PC-9 (cell line): ENCODE results near the gene GHR.

Experiments
- EZH2 ChIP-seq: fragments of 200-600 bp; sonication (generic); IDR thresholded peaks from 2 replicates; pipeline ENCODE4 v1.8.0; 2017; ENCODE audit warnings: antibody characterized with exemption, low read depth
- TF ChIP-seq, protein P1 (sequence below): fragments of 200-600 bp; sonication (generic); conservative IDR thresholded peaks from 2 replicates; pipeline ENCODE4 v1.6.1; 2017; ENCODE audit warnings: mixed run types, antibody characterized with exemption, mild to moderate bottlenecking, moderate library complexity

DNA sequence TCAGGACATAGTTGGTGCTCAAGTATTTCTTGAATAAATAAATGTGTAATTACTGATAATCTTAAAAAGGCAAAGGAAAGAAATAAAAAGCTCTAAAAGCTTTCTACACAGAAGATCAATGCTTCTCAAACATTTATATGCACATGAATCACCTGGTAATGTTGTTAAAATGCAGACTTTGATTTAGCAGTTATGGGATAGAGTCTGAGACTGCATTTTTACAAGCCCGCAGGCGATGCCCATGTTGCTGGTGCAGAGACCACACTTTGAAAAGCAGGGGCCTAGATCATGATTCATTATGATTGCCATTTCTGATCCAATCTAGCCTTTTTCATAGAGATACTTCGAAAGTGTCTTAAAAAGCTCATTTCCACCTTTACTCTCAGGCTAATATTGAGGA, 329.9 kb downstream of the GHR start:
- TF ChIP-seq EZH2: no peak
- TF ChIP-seq, protein P1, sequence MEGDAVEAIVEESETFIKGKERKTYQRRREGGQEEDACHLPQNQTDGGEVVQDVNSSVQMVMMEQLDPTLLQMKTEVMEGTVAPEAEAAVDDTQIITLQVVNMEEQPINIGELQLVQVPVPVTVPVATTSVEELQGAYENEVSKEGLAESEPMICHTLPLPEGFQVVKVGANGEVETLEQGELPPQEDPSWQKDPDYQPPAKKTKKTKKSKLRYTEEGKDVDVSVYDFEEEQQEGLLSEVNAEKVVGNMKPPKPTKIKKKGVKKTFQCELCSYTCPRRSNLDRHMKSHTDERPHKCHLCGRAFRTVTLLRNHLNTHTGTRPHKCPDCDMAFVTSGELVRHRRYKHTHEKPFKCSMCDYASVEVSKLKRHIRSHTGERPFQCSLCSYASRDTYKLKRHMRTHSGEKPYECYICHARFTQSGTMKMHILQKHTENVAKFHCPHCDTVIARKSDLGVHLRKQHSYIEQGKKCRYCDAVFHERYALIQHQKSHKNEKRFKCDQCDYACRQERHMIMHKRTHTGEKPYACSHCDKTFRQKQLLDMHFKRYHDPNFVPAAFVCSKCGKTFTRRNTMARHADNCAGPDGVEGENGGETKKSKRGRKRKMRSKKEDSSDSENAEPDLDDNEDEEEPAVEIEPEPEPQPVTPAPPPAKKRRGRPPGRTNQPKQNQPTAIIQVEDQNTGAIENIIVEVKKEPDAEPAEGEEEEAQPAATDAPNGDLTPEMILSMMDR: no peak
